Stimulated activated CD4-positive, alpha-beta T cell treated with anti-CD3 and anti-CD28 coated beads, TNF-alpha, amount 100 ng/mL, for 4 hours (primary cell): ENCODE results near the gene LBR.
"Not testable (repeated sequence)": the region's sequence is repeated elsewhere in the genome, so short reads cannot be mapped to it uniquely, and the experiment has no call there.

Experiments
- DNase-seq, 3 experiments: peaks; one replicate each; pipeline ENCODE4 v3.0.0-alpha.2; 2020; ENCODE audit warnings: low read depth in 3 of 3

The LBR gene

DNA sequence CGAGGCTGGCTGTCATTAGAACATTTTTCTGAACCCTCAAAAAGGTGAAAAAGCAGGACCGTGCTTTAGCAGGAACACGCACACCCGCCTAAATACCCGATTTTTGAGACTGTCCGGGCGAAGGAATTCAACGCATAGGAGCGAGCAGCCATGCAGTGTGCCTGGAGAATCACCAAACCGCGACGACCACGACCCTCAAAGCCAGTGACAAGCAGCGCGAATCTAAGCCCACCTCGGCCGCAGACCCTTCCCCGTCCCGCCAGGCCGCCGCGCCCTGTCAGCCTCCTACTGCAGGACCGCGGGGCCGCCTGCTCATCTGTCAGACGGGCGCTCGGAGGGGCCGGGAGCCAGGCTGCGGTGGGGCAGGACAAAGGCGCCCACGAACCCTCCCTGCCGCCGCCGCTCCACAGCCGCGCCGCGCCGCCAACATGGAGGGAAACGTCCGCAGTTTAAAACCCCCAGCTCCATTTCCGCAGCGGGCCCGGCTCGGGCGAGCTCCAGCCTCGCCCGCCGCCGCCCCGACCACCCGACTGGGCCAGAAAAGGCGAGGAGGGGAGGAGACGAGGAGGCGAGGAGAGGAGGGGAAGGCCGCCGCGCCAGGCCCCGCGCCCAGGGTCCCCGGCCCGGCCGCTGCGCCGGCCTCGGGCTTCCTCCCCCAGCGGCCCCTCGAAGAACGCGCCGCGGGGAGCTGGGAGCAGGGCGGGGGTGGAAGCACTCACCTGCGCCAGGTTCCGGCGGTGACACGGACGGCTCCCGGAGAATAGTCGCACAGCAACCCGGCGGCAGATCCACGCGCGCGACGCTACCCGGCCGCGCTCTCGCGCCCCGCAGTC is at the start of gene LBR:
TSS of gene LBR (minus strand) at position 804 of the 833 bp plus-strand sequence. CDS start 3,963 bp downstream, outside the sequence.
- DNase-seq = peak in 1 of 3 experiments; percentile 6

DNA sequence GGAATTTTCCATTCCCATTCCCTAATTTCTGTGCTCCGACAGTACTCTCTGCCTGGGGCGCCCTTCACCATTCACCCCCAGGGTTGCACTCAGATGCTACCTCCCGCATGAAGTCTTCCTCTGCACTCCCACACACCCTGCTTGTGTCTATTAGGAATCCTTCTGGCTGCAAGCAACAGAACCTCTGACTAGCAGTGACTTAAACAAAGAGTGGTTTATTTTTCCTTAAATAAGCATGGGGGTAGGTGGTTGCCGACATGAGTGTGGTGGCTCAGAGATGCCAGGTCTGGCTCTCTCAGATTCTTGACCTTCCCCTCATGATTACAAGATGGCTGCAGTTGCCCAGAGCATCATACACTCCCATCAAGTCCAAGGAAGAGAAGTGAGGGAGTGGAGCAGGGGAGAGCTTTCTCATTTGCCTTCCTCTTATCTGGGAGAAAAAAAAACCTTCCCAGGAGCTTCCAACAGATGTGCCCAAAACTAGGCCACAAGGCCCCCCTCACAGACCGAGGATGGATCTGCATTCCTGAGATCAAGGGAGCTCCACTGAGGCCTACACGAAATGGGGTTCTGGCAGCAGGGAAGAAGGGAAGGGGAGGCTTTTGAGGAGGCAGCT is 49.6 kb upstream of the LBR start:
- no peak for DNase-seq

DNA sequence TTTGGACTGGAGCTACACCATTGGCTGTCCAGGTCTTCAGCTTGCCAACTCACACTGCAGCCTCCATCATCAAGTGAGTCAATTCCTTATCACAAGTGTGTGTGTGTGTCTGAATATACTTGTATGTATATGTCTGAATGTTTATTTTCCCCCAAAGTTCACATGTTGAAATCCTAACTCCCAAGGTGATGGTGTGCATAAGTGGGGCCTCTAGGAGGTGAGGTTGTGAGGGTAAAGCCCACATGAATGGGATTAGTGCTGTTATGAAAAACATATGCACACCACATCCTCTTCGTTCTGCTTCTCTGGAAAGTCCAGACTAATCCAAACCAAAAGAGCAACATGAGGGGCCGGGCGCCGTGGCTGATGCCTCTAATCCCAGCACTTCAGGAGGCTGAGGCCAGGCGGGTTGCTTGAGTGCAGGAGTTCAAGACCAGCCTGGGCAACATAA is 48.7 kb upstream of the LBR start:
- DNase-seq = no peak

DNA sequence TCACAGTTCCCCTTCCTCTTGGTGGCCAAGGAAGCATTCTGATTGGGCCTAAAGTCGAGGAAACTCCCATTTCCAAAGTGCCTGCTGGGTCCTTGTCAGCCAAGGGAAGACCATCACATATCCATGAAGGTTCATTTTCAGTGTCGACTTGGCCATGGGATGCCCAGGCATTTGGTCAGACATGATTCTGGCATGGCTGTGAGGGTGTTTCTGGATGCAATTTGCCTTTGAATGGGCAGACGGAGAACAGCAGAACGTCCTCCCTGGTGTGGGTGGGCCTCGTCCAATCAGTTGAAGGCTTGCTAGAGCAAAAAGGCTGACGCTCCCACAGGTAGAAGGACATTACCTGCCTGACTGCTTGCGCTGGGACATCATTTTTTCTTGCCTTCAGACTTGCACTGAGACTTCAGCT is 48.3 kb upstream of the LBR start:
- no peak for DNase-seq

DNA sequence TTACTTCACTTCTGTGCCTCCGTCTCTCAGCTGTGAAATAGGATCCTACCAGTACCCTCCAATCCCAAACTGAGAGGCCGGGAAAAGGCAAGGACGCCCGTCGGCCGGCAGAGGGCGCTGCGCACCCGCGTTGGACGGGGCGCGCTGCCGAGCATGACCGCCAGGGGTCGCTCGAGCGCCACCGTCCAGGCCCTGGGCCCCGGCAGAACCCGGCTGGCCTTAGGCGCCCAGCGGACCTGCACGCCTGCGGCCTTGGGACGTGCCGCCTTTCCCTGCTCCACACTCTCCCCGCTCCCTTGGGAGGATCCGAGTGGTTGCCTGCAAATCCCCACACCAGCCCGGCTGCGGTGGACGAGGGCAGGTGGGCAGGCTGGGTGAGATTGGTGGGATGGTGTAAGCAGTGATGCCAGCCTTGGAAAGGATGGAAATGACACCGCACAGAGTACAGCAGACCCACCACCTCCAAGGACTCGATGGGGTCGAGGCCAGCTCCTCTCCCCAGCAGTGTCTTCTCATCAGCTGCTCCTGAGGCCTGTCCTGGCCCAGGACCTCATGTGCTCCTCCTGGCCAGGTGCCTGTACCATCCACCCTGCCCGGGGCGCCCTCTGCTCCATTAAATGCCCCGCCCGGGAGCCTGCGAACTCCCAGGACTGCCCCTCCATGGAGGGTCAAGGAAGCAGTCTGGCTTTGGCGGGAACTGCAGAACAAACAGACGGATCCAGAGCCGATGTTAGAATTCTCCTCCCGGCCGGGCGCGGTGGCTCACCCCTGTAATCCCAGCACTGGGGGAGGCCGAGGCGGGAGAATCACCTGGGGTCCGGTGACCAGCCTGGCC is 47.4 kb upstream of the LBR start:
- peak; percentile 35 to 57 (median 46) for DNase-seq

DNA sequence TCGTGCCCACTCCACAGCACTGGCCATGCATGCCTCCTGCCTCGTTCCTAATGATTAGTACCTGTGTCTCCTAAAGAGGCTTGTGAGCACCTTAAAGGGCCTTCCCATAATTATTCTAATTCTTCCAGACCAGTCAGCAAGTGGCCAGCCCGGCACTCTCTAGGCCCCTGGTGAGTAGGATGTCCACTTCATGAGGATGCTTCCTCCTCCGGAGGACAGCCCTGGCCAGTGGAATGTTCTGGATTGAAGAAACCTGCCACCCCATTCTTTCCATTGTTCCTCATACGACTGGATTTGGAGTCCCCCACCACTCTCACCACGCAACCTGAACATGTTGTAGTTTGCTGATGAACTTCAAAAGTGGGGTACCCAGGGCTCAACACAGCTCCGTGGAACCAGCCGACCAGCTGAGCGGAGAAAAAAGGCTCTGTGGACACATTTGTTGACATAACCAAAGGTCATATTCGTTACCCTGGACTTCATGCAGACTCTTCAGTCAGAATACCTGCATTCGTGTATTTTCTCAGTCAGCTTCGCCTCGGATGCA is 46.7 kb upstream of the LBR start:
- no peak for DNase-seq

DNA sequence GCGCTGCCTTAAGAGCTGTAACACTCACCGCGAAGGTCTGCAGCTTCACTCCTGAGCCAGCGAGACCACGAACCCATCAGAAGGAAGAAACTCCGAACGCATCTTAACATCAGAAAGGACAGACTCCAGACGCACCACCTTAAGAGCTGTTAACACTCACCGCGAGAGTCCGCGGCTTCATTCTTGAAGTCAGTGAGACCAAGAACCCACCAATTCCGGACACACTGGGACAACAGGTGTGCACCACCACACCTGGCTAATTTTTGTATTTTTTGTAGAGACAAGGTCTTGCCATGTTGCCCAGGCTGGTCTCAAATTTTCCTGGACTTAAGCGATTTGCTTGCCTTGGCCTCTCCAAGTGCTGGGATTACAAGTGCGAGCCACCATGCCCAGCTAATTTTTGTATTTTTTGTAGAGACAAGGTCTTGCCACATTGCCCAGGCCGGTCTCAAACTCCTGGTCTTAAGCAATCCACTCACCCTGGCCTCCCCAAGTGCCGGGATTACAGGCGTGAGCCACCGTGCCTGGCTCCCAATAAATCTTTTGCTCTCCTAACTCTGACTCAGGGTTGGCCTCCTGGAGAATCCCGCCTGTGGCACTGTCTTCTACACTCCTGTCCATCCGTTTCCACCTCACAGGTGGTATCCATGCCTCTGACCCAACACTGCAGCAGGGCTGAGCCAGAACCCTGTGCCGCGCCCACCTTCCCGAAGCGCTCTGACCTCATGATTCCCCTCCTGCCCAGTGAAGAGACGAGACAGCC is 46.0 kb upstream of the LBR start:
- DNase-seq = not testable (repeated sequence)

DNA sequence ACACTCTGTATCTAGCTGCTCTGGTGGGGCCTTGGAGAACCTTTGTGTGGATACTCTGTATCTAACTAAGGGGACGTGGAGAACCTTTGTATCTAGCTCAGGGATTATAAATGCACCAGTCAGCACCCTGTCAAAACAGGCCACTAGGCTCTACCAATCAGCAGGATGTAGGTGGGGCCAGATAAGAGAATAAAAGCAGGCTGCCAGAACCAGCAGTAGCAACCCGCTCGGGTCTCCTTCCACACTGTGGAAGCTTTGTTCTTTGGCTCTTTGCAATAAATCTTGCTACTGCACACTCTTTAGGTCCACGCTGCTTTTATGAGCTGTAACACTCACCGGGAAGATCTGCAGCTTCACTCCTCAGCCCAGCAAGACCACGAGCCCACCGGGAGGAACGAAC is 45.4 kb upstream of the LBR start:
- DNase-seq = not testable (repeated sequence)

DNA sequence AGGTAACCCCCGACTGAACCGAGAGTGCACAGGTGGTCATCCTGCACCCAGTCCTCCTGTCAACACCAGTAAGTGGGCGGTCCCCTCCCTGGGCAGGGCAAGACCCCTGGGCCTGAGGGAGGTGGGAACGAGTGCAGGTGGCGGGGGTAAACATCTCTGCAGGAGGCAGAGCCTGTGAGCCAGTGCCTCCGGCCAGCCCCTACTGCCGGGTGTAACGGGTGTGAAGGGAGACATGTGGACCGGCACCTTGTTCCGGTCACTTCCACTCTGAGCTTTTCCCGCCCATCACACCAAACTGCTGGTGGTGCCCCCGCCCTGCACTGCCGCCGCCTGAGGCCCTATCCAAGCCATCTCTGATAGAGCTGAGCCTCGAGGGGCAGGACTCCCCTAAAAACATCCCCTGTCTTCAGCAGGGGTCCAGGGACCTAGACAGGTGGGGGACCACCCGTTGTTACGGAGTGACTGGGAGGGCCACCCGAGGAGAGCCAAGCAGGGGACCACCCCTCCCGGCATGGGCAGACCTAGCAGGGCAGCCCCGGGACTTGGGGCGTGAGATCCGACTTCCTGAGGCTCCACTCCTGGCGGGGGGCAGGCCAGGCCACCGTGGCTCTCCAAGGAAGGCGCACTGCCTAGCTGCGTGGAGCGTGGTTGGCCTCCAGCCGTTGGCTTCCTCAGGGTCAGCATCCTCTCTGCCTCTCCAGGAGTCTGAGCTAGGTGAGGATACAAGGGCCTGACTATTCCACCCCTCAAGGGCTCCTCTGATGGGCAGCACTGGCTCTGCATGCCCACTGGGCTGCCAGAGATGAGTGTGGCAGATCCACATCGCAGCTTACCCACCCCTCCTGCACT is 43.8 kb upstream of the LBR start:
- no peak for DNase-seq

DNA sequence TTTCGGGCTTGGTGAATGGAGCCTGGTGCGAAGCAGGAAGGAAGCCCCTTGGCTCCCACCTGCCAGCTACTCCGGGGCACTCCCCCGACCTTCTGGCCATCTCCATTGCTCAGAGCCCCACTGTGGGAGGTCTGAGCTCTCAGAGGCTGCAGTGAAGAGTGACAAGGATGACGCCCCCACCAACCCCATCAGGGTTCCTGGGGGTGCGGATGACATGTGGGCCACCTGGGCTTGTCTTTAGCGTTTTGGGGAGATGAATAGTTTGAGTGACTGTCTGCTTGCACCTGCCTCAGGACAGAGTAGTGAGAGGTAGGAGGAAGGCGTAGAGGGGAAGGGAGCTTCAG is 43.2 kb upstream of the LBR start:
- no peak for DNase-seq

DNA sequence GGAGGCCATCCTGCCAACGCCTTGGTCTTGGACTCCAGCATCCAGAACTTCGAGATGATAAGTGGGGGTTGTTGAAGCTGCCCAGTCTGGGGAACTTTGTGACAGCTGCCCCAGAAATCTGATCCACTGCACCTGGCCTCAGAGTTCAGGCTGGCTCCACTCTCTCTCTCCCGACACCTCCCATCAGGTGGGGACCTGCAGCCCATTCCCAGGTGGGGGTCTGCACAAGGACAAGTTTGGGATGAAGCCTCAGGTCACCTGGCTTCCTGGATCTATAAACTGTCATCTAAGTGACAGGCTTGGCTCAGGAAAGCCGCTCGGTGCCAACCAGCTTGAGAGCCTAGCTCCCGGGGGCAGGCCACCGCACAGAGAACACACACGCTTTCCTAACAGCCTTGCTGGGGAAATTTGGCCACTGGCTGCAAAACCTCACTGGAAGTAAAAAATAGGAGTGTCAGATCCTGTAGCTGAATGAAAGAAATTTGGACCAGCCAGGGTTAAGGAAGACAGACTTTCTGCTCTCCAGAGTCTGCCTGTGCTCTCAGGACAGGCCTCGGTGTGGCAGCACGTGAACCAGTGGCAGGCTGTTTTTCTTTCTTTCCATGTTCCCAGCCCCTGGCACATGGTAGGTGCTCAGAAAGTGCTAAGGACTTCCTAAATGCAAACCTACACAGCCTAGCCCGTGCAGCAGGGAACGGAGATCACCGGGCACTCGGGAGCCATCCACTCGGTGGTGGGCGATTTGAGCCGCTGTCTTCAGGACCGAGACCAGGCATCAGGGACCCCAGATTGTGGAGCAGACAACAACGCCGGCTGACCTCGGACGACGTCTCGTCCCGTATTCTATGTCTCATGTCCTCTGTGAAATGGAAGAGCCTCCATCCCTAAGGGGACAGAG is 42.6 kb upstream of the LBR start:
- DNase-seq = no peak

DNA sequence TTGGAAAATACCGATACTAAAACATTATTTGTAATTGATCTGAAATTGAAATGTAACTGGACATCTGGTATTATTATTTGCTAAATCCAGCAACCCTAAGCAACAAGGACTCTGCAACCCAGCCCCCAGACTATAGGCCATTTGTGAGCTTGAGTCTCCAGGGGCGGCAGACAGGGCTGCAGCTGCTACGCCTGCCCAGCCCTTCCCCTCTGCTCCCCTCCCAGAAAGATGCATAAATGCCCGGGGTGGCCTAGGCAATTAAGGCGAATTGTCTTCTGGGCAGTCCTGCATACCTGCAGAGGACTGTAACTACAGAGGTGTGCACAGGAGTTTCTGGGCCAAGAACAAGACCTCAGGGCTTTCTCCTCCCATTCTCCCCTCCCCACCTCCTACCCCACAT is 41.2 kb upstream of the LBR start:
- no peak for DNase-seq

DNA sequence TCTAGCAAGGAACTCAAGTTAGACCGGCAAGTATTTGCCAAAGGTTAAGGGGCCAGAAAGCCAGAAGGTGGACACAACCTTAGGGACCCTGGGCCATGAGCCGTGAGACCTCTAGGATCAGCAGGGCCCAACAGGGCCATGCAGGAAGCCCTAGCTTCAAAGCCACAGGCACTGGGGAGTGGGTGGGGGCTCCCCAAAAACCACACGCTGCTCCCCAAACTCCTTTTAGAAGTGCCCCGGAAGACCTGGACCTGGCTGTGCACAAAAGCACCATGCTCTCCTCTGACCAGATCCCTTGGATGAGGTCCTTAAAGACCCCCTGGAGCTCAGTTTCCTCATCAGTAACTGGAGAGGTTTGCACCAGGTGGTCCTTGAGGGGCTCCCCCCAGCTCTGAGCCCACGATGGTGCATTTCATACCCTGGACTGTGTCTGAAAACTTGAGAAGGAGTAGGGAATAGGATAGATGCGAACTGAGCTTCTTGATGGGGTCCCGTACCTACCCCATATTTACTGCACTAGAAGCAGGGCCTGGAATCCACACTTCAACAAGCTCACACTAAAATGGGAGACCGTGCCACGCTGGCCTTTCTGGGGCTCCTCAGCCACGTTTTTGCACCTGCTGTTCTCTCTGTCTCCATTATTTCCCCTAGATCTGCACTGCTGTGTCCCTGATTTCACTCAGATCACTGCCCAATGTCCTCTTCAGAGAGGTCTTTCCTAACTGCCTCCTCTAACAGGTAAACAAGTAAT is 40.6 kb upstream of the LBR start:
- DNase-seq = no peak

DNA sequence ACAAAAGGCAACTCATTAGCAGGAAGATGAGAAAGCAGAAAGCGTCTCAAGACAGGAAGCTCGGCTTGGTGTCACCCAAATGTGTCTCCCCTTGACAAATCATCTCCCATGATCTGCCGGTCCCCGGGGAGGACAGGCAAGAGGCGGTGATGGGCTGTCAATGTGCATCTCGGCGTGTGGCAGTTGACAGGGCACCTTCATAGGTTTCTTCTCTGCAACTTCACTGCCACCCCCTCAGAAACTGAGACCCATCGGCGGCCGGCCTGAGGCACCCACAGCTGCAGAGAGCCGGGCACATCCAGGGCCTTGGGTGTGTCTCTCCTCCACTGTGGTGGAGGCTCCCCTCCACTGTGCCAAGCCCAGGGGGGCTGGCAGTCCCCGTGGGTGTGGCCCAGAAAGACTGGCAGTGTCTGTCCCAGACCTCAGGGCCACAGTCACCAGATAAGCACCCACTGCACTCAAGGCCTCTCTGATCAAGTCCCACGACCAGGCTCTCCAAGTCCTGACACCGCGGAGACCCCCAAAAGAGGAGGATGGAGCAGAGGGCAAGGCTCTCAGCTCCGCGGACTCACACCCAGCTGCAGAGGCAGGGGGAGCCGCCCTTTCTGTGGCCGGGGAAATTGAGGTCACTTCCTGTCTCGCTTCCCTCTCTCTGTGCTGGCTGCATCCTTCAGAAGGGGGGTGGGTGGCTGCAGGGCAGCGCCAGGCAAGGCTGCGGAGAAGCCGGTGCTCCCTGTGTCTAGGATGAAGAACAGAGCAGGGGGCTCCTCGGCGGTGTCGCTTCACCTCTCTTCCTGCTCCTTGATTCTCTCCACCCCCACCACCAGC is 39.6 kb upstream of the LBR start:
- peak; percentile 51 to 63 (median 57) for DNase-seq

DNA sequence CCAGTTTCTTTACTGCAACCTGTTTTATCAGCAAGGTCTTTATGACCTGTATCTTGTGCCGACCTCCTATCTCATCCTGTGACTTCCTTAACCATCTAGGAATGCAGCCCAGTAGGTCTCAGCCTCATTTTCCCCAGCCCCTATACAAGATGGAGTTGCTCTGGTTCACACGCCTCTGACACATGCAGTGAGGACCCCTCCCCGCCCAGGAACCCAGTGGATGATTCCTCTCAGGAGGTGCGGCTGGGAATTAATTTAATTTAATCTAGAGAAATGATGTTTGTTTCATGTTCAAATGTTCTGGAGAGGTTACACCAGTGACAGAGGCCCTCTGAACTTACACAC is 39.0 kb upstream of the LBR start:
- no peak for DNase-seq

DNA sequence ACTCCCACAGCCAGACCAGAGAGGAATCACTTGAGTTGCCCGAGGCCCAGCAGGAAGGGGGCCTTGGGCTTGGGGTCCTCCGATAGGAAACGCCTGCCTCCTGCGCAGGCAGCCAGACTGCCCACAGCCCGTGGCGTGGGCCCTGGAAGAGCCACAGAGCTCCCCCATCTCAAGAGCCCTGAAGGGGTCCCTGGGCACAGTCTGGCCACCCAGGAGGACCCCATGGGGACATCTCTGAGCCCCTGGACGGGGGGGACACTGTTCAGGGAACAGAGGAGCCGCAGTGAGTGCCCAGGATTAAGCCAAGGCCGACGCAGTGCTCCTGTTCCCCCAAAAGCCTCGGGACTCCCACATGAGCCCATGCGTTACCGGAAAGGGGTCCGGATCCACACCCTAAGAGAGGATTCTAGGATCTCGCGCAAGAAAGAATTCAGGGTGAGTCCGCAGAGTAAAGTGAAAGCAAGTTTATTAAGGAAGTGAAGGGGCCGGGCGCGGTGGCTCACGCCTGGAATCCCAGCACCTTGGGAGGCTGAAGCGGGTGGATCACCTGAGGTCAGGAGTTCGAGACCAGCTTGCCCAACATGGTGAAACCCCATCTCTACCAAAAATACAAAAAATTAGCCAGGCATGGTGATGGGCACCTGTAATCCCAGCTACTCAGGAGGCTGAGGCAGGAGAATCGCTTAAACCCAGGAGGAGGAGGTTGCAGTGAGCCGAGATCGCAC is 38.1 kb upstream of the LBR start:
- DNase-seq = no peak
